GM18499 (cell line): ENCODE results near the gene SPDYC.
"Not testable (repeated sequence)": the region's sequence is repeated elsewhere in the genome, so short reads cannot be mapped to it uniquely, and the experiment has no call there.

Source experiments
- ATAC-seq: cut with Tn5 transposase; IDR thresholded peaks from one replicate; pipeline ENCODE4 v1.9.1; 2021; ENCODE audit warnings: moderate number of reproducible peaks; ENCODE audit not compliant: insufficient read depth, unreplicated experiment

Gene SPDYC

GRCh38 chr11:65165410-65166317, 4.4 kb upstream of the SPDYC start:
- no peak for ATAC-seq

- ATAC-seq: no peak
These were observed 3.1 kb upstream of the SPDYC start for GRCh38 chr11:65166893-65167292.

- no peak for ATAC-seq
These were observed 2.4 kb upstream of the SPDYC start for GRCh38 chr11:65167656-65168055.

GRCh38 chr11:65169164-65169641, 830 bp upstream of the SPDYC start:
- no peak for ATAC-seq

DNA sequence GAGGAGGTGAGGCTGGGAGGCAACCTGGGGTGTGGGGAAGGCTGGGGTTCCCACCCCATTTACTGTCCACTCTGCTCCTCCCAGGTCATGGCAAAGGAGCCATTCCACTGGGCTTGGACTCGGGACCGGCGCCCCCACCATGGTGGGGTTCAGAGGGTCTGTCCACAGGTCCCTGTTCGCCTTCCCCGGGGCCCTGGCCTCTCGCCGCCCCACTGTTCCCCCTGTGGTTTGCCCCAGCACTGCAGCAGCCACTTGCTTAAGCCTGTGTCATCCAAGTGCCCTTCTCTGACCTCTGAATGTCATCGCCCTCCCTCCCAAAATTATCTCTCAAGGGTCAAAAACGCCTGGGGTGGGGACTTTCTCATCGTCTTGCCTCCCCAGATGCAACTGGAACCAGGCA, 2.6 kb downstream of the SPDYC start:
- ATAC-seq: no peak

DNA sequence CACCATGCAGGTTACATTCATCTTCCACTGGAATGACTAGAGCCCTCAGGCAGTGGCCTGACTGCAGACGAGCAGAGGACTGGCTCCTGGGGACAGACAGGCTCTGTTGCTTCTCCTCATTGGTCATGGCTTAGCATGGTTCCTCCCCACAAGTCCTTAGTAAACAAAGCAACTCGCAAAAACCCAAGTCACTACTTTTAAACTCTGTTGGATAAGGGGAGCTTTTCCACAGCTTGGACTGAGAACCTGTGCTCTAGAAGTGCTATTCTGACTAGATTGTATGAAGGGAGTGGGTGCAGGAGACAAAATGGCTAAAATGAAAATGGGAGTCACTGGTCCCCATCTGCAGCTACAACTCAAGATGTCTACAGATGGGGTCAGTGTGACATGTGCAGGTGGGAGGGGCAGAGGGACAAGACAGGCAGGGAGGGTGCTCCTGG, 4.6 kb downstream of the SPDYC start:
- not testable (repeated sequence) for ATAC-seq

GRCh38 chr11:65180877-65181568, 11.0 kb downstream of the SPDYC start:
- no peak for ATAC-seq

- no peak for ATAC-seq
These were observed 11.7 kb downstream of the SPDYC start, which contains the start of gene CAPN1 for GRCh38 chr11:65181569-65182257. Gene CAPN1, plus strand, starts transcription at chr11:65181928. Its CDS starts 774 bp downstream, at chr11:65182702.

DNA sequence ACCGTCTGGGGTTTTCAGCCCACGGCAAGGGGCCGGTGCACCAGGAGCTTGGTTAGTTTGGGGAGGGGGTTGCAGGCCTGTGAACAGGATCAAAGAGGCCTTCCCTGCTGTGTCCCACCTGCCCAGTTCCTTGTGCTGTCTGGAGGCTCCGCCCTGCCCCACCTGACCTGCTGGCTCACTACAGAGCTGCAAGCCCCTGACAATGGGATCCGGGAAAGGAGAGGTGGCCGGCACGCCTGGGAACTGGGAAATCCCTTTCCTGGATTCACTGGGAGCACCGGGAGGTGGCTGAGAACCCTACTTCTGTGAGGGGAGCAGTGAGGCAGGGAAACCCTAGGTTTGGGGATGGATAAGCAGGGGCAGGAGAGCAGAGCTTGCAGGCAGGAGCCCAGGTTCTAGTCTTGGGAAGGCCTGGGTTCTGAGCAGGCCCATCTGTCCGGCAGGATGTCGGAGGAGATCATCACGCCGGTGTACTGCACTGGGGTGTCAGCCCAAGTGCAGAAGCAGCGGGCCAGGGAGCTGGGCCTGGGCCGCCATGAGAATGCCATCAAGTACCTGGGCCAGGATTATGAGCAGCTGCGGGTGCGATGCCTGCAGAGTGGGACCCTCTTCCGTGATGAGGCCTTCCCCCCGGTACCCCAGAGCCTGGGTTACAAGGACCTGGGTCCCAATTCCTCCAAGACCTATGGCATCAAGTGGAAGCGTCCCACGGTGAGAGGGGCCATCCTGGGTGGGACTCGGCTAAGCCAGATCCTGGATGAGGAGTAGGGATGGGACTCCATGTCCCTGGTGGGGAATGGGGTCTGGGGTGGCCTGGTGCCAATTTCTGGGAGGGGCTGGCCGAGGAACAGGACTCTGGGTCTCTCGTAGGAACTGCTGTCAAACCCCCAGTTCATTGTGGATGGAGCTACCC, 12.5 kb downstream of the SPDYC start:
- ATAC-seq: no peak

DNA sequence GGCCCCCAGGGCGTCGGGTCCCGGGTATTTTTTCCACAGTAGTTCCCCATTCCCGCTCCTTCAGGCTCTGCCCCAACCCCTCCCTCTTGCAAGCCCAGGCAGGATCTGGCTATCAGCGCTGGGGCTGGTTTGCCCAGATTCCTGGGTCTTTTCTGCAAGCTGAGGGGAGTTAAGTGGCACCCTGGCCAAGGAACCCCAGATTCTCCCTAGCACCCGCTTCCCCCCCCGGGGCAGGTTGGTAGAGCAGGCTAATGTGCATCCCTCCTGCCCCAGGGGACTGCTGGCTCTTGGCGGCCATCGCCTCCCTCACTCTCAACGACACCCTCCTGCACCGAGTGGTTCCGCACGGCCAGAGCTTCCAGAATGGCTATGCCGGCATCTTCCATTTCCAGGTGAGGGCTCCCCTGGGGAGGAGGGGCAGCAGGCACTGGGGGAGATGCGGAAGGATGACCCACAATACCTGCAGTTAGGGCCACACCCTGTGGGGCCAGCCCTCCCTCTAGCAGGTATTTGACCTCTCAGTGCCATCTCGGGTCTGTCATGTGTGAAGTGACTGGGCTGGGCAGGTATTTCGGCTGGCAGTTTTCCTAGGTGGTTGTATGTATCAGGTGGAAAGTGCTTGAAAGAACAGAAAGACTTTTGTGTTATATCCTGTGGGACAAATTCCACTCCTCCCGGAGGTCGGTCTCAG, 13.3 kb downstream of the SPDYC start:
- no peak for ATAC-seq

DNA sequence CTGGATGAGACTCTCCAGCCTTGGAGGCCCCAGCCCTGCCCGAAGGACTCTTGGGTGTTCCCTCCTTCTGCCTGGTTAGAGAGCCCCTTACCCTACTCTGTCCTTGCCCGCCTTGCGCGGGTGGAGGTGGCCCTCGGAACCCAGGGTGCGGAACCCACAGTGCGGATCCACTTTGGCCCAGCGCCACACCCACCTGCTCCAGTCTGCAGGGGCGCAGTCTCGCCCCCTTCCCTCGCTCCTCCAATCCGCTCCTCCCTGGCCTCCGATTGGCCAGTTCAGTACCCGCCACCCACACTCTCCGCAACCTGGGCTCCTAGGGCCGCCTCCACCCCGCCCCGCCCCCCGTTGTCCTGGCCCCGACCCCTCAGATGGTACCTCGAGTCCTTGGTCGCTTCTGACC, 14.1 kb downstream of the SPDYC start:
- ATAC-seq: no peak

DNA sequence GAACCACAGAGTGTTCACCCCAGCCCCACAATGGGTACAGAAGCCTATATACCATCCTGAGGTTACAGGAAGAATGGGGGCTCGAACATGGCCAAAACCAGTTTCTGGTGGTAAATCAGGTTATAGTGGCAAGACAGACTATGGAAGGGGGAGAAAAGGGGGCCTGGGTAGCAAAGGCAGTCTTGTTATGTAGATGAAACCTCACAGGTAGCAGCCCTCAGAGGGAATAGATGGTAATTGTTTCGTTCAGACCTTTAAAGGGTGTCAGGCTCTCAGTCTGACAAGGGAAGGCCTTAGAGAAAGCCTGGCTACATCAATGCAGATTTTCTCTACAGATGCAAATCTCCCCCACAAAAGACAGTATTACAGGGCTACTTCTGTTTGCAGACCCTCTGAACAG, 15.1 kb downstream of the SPDYC start:
- ATAC-seq: no peak

GRCh38 chr11:65185869-65186341, 15.9 kb downstream of the SPDYC start:
- ATAC-seq: no peak

DNA sequence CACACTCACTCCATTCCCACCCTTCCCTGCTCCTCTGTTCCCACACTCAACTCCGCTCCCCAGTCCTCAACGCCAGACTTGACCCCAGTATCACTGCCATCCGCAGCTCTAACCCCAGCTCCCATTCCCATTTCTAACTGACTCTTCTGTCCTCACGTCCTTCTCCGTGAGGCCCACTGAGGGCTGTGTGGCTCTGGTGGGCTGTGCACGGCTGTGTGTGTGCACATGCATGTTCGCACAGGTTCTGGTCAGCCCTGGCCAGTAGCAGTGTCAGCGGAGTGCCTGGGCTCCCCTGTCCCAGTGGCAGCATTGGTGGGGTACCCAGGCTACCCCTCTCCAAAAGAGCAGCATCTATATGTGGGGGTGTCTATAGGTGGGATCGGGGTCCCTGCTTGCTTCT, 16.7 kb downstream of the SPDYC start:
- no peak for ATAC-seq

DNA sequence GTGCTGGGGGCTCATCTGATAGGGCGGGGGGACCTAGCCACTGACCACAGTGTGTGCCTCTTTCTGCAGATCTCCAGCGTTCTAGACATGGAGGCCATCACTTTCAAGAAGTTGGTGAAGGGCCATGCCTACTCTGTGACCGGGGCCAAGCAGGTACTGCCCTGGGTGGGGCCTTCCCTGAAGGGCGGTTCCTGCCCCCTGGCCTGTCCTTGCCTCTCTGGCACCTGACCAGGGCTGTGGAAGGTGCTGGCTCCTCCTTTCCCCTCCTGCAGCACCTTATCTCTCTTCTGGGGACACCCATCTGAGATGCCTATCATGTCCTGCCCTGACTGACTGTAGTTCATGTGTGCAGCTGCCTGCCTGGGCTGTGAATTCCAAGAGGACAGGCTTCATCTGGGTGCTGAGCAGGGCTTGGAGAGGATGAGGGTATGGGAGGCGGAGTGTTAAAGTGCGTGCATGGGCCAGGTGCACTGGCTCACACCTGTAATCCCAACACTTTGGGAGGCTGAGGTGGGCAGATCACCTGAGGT, 17.2 kb downstream of the SPDYC start:
- no peak for ATAC-seq

DNA sequence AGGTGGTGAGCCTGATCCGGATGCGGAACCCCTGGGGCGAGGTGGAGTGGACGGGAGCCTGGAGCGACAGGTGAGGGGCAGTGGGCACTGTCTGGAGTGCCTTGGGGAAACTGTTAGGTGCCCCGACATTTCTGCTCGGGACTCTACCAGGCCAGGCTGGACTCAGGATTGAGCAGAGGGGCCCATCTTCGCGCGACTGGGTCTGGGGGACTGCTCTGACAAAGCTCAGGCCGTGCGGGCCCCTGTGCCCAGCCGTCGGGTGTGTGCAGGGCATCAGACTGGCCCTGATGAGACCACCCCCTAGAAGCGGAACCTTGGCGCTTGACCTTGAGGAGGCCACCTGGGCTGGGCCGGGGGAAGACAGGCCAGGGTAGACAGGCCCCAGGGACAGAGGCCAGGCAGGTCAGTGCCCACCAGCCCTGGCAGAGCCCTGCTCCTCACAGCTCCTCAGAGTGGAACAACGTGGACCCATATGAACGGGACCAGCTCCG, 18.0 kb downstream of the SPDYC start:
- no peak for ATAC-seq

DNA sequence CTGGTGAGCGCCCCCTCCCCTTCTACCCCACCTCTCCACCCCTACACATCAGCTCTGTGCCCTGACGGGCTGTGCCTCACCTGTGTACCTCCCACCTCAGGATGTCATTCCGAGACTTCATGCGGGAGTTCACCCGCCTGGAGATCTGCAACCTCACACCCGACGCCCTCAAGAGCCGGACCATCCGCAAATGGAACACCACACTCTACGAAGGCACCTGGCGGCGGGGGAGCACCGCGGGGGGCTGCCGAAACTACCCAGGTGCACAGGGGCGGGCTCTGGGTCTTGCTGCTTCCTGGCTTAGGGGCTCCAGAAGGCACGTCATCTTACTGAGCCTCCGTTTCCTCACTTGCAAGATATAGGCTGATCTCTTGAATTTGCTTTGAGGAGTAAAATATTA, 18.5 kb downstream of the SPDYC start:
- no peak for ATAC-seq

- no peak for ATAC-seq
These were observed 19.2 kb downstream of the SPDYC start for GRCh38 chr11:65189191-65189590.

GRCh38 chr11:65194564-65194963, 24.5 kb downstream of the SPDYC start:
- ATAC-seq: no peak
